Chondrocyte (in vitro differentiated cells): ENCODE data around the gene STK32C. TPM values are rescaled to one million over a fixed set of nuclear protein-coding genes. Genes with fewer than 3 reads are reported as not detected.

Experiments
- DNase-seq: peaks from one replicate; pipeline ENCODE4 v3.0.0; 2021; ENCODE audit warnings: mixed read lengths, low spot score
- H3K27ac Mint-ChIP-seq: one replicate; pipeline ENCODE4 v1.8.0; 2021; ENCODE audit warnings: mild to moderate bottlenecking, moderate library complexity, mixed read lengths; ENCODE audit not compliant: unreplicated experiment
- H3K27me3 Mint-ChIP-seq: 2 replicates; pipeline ENCODE4 v1.8.0; 2021; ENCODE audit warnings: low read depth, mixed read lengths
- H3K36me3 Mint-ChIP-seq: 2 replicates; pipeline ENCODE4 v1.8.0; 2021; ENCODE audit warnings: low read depth, mixed read lengths
- H3K4me1 Mint-ChIP-seq: 2 replicates; pipeline ENCODE4 v1.8.0; 2021; ENCODE audit warnings: low read depth, mild to moderate bottlenecking, mixed read lengths
- H3K4me3 Mint-ChIP-seq: one replicate; pipeline ENCODE4 v1.8.0; 2021; ENCODE audit warnings: mild to moderate bottlenecking, moderate library complexity, mixed read lengths; ENCODE audit not compliant: unreplicated experiment
- H3K9me3 Mint-ChIP-seq: 2 replicates; pipeline ENCODE4 v1.8.0; 2021; ENCODE audit warnings: low read depth, mixed read lengths
- total RNA-seq: library from RNA; stranded (reverse); gene quantifications from 3 replicates; pipeline ENCODE4 v1.2.1, GENCODE V29; 2021
- TF ChIP-seq, protein P1 (sequence below): fragments of 200-600 bp; sonication (generic); IDR thresholded peaks from 2 replicates; pipeline ENCODE4 v1.5.0; 2021; ENCODE audit warnings: antibody characterized with exemption, mild to moderate bottlenecking, moderate library complexity

STK32C gene
- total RNA-seq, 1 donor from 2014 or later: 17.9 TPM

GRCh38 chr10:132264966-132265889 lies 42.5 kb downstream of the STK32C start:
- Mint-ChIP-seq H3K9me3 (no peaks in the 10 kb centered on the region), H3K27ac (peak overlapping the region; percentile 32), H3K36me3 (no peaks in the 10 kb centered on the region), H3K4me1 (peaks cover 19% of the 10 kb centered on the region), H3K4me3 (no peak overlapping the region), H3K27me3 (no peaks in the 10 kb centered on the region)
- TF ChIP-seq, protein P1, sequence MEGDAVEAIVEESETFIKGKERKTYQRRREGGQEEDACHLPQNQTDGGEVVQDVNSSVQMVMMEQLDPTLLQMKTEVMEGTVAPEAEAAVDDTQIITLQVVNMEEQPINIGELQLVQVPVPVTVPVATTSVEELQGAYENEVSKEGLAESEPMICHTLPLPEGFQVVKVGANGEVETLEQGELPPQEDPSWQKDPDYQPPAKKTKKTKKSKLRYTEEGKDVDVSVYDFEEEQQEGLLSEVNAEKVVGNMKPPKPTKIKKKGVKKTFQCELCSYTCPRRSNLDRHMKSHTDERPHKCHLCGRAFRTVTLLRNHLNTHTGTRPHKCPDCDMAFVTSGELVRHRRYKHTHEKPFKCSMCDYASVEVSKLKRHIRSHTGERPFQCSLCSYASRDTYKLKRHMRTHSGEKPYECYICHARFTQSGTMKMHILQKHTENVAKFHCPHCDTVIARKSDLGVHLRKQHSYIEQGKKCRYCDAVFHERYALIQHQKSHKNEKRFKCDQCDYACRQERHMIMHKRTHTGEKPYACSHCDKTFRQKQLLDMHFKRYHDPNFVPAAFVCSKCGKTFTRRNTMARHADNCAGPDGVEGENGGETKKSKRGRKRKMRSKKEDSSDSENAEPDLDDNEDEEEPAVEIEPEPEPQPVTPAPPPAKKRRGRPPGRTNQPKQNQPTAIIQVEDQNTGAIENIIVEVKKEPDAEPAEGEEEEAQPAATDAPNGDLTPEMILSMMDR: no peak
- peak; percentile 77 for DNase-seq

DNA sequence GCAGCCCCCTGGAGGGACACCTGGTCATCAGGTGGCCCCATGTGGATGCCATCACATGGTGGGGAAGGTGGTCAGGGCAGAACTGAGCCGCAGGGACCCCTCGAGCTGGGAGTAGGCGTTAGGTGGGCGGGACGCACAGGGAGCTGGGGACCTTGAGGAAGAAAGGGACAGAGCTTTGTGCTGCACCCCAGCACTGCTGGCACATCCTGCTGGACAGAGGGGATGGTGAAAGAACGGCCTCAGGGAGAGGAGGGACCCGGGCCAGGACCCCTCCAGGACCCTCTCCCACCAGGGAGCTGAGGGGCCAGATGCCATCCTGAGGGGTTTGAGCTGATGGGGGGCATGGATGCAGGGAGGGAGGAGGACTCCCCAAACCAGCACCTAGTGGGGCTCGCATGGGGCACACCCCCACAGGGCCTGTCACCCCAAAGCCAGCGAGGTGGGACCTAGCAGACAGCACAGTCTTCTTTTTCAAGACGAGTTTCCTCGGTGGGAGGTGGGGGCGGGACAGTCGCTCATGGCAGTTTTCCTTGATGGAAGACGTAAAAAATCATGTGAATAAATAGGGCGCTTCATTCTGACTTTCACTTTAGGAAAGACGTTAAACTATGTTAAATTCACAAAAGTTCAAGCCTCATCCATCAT lies 43.3 kb downstream of the STK32C start:
- Mint-ChIP-seq H3K9me3 (no peaks in the 10 kb centered on the region), H3K36me3 (no peaks in the 10 kb centered on the region)

GRCh38 chr10:132263866-132264265 lies 43.9 kb downstream of the STK32C start:
- TF ChIP-seq, protein P1: no peak
- Mint-ChIP-seq H3K36me3 (no peaks in the 10 kb centered on the region), H3K4me1 (peaks cover 19% of the 10 kb centered on the region), H3K9me3 (no peaks in the 10 kb centered on the region), H3K27me3 (no peaks in the 10 kb centered on the region), H3K4me3 (no peak overlapping the region), H3K27ac (no peak overlapping the region)
- peak; percentile 55 for DNase-seq

More for the DNA sequence above, 43.3 kb downstream of the STK32C start:
- Mint-ChIP-seq H3K27ac (no peak overlapping the region), H3K27me3 (no peaks in the 10 kb centered on the region), H3K4me1 (peaks cover 19% of the 10 kb centered on the region), H3K4me3 (no peak overlapping the region)
- TF ChIP-seq, protein P1: no peak
- peak; percentile 75 for DNase-seq

- no peaks in the 10 kb centered on the region for H3K27me3 Mint-ChIP-seq
Measured at GRCh38 chr10:132259702-132260482, 47.9 kb downstream of the STK32C start.

More at GRCh38 chr10:132259702-132260482, 47.9 kb downstream of the STK32C start:
- Mint-ChIP-seq H3K27ac (no peak overlapping the region), H3K4me3 (no peak overlapping the region), H3K9me3 (no peaks in the 10 kb centered on the region), H3K4me1 (no peaks in the 10 kb centered on the region), H3K36me3 (no peaks in the 10 kb centered on the region)
- TF ChIP-seq, protein P1: no peak
- DNase-seq: no peak
